PC-3 (cell line): Measurements from ENCODE around the gene TTBK1. TPM values are rescaled to one million over a fixed set of nuclear protein-coding genes. Genes with fewer than 3 reads are reported as not detected.

Experiments
- ATAC-seq: fragments of 200-7000 bp; cut with Tn5 transposase; 2 replicates; pipeline ENCODE4 v1.9.1; 2020; ENCODE audit warnings: mild to moderate bottlenecking, moderate library complexity
- BruUV-seq: library from RNA; stranded (reverse); fragments of 400-500 nt; replicated peaks from 2 replicates; lab custom pipeline; 2021; lab: Mats Ljungman, UMichigan
- CTCF ChIA-PET: fragments of 300-600 bp; sonication (Branson Sonifier 250); formaldehyde crosslinking; loops from one replicate; lab custom pipeline; 2022; ENCODE audit warnings: antibody characterized with exemption; lab: Charles Lee
- POLR2A ChIA-PET: fragments of 300-600 bp; sonication (Branson Sonifier 250); formaldehyde crosslinking; loops from one replicate; lab custom pipeline; 2022; ENCODE audit warnings: antibody characterized with exemption; ENCODE audit not compliant: unreplicated experiment; lab: Charles Lee
- DNase-seq: peaks from one replicate; pipeline ENCODE4 v3.0.0-alpha.2; 2015
- H2AFZ ChIP-seq: fragments of 300-600 bp; sonication (generic); 2 replicates; pipeline ENCODE4 v1.6.0; 2016; ENCODE audit warnings: antibody characterized with exemption, low read length
- H3F3A ChIP-seq: fragments of 300-600 bp; sonication (generic); one replicate; pipeline ENCODE4 v1.6.0; 2017; ENCODE audit warnings: antibody characterized with exemption, low read length, control low read depth, mild to moderate bottlenecking; ENCODE audit not compliant: unreplicated experiment
- H3K27ac ChIP-seq: fragments of 300-600 bp; sonication (generic); 2 replicates; pipeline ENCODE4 v1.5.1; 2016; ENCODE audit warnings: mild to moderate bottlenecking, low read length
- H3K27me3 ChIP-seq: fragments of 300-600 bp; sonication (generic); 2 replicates; pipeline ENCODE4 v1.6.1; 2016; ENCODE audit warnings: low read length, mixed read lengths
- H3K36me3 ChIP-seq: fragments of 300-600 bp; sonication (generic); 2 replicates; pipeline ENCODE4 v1.6.1; 2016; ENCODE audit warnings: low read depth, mixed run types, low read length, mixed read lengths
- H3K4me1 ChIP-seq: fragments of 300-600 bp; sonication (generic); 2 replicates; pipeline ENCODE4 v1.5.1; 2016; ENCODE audit warnings: low read length; ENCODE audit not compliant: insufficient read depth
- H3K4me2 ChIP-seq: fragments of 300-600 bp; sonication (generic); 2 replicates; pipeline ENCODE4 v1.6.0; 2016; ENCODE audit warnings: low read length
- H3K4me3 ChIP-seq: fragments of 300-600 bp; sonication (generic); 2 replicates; pipeline ENCODE4 v1.5.1; 2016; ENCODE audit warnings: mild to moderate bottlenecking, low read length, mixed read lengths
- H3K79me2 ChIP-seq: fragments of 300-600 bp; sonication (generic); 2 replicates; pipeline ENCODE4 v1.6.1; 2017; ENCODE audit warnings: low read length, mixed read lengths
- H3K9ac ChIP-seq: fragments of 300-600 bp; sonication (generic); 2 replicates; pipeline ENCODE4 v1.6.0; 2016; ENCODE audit warnings: mild to moderate bottlenecking, low read length
- H3K9me2 ChIP-seq: fragments of 300-600 bp; sonication (generic); replicated peaks from 2 replicates; pipeline ENCODE4 v1.6.1; 2016; ENCODE audit warnings: mixed run types, low read length, mixed read lengths
- H3K9me3 ChIP-seq: fragments of 300-600 bp; sonication (generic); 2 replicates; pipeline ENCODE4 v1.6.1; 2016; ENCODE audit warnings: low read length, mixed read lengths
- H4K20me1 ChIP-seq: fragments of 300-600 bp; sonication (generic); 2 replicates; pipeline ENCODE4 v1.6.1; 2016; ENCODE audit warnings: low read length, mixed read lengths
- CTCF ChIP-seq: fragments of 300-600 bp; sonication (generic); conservative IDR thresholded peaks from 2 replicates; pipeline ENCODE4 v1.5.1; 2017; ENCODE audit warnings: antibody characterized with exemption, low read depth, mild to moderate bottlenecking, low read length
- EZH2 ChIP-seq: fragments of 300-600 bp; sonication (generic); IDR thresholded peaks from one replicate; pipeline ENCODE4 v1.6.1; 2017; ENCODE audit warnings: antibody characterized with exemption, mild to moderate bottlenecking, low read length; ENCODE audit not compliant: unreplicated experiment
- EZH2phosphoT487 ChIP-seq: fragments of 300-600 bp; sonication (generic); IDR thresholded peaks from 2 replicates; pipeline ENCODE4 v1.6.1; 2018; ENCODE audit warnings: mild to moderate bottlenecking, antibody characterized with exemption, low read length, borderline replicate concordance
- intact Hi-C: fragments of 100-400 bp; cut with micrococcal nuclease; formaldehyde crosslinking; loops from 2 replicates; pipeline ENCODE4 v1.9.0; 2023
- total RNA-seq: library from RNA; depleted of rRNA; stranded (reverse); fragments of >200 nt; gene quantifications from 2 replicates; pipeline ENCODE4 v1.2.3, GENCODE V29; 2014

Gene TTBK1
- total RNA-seq, 1 experiment from 2014 or later = not detected

- no peak for TF ChIP-seq EZH2phosphoT487
- TF ChIP-seq EZH2 = no peak
- TF ChIP-seq CTCF = no peak
- Histone ChIP-seq H2AFZ (no peak within 1 kb of the TSS), H3K4me1 (no peaks in the 10 kb centered on the region), H3K9me3 (no peaks in the 10 kb centered on the region), H3K79me2 (no peaks in the 10 kb centered on the region), H3K36me3 (no peaks in the 10 kb centered on the region), H4K20me1 (no peaks in the 10 kb centered on the region), H3K27ac (no peak within 1 kb of the TSS), H3K27me3 (peaks cover 3% of the 10 kb centered on the region; the same call in 1 of the 2 replicates), H3K9ac (no peak within 1 kb of the TSS), H3K4me2 (no peak within 1 kb of the TSS), H3K4me3 (no peak within 1 kb of the TSS), H3K9me2 (no peaks in the 10 kb centered on the region), H3F3A (no peaks in the 10 kb centered on the region)
- no peak for DNase-seq
- no peak for ATAC-seq
- POLR2A ChIA-PET = no interaction called here
- intact Hi-C loops = no loop called here
- CTCF ChIA-PET = interaction anchor here (1.5 kb wide), 1 partner anchor 10 kb away, joined by 3 read pairs; the partner anchor contains the start of gene CRIP3
- BruUV-seq = no TSS peak
These were observed 54.6 kb downstream of the TTBK1 start, which contains the start of gene SLC22A7 for GRCh38 chr6:43297644-43298564. Gene SLC22A7, plus strand, starts transcription at chr6:43298260. Its CDS starts 99 bp downstream, at chr6:43298359.

GRCh38 chr6:43298565-43299337 is 55.5 kb downstream of the TTBK1 start:
- no TSS peak for BruUV-seq
- no peak overlapping the region for H3K9ac ChIP-seq
- H4K20me1 ChIP-seq = no peaks in the 10 kb centered on the region
- DNase-seq (no peak), ATAC-seq (no peak)
- H3K4me2 ChIP-seq = no peak overlapping the region
- no peak overlapping the region for H2AFZ ChIP-seq
- intact Hi-C loops = no loop called here
- no peaks in the 10 kb centered on the region for H3K79me2 ChIP-seq
- ChIA-PET CTCF (no interaction called here), POLR2A (no interaction called here)
- no peaks in the 10 kb centered on the region for H3F3A ChIP-seq
- no peak for TF ChIP-seq EZH2
- no peak for TF ChIP-seq EZH2phosphoT487
- TF ChIP-seq CTCF = no peak
- H3K4me1 ChIP-seq = no peaks in the 10 kb centered on the region
- H3K9me3 ChIP-seq = no peaks in the 10 kb centered on the region
- no peaks in the 10 kb centered on the region for H3K9me2 ChIP-seq
- H3K36me3 ChIP-seq = no peaks in the 10 kb centered on the region
- H3K4me3 ChIP-seq = no peak overlapping the region
- peaks cover 3% of the 10 kb centered on the region; the same call in 1 of the 2 replicates for H3K27me3 ChIP-seq
- no peak overlapping the region for H3K27ac ChIP-seq
